Breast epithelium (tissue), 4 donors: ENCODE measurements around the gene BABAM2. TPM values are rescaled to one million over a fixed set of nuclear protein-coding genes. Genes with fewer than 3 reads are reported as not detected.

Experiments
- DNase-seq, 2 donors: peaks; one replicate each; pipeline ENCODE4 v3.0.0-alpha.2; 2019; ENCODE audit warnings: low spot score in 2 of 2
- H3K27ac ChIP-seq, 2 donors: fragments of 200-600 bp; sonication (generic) in 1 of 2; one replicate each; pipeline ENCODE4 v1.5.1; 2016 to 2019; ENCODE audit warnings: mild to moderate bottlenecking in 1 of 2
- H3K27me3 ChIP-seq, 2 donors: fragments of 200-600 bp; sonication (generic) in 1 of 2; one replicate each; pipeline versions ENCODE4 v1.5.1 to v1.6.0; 2017 to 2019; ENCODE audit warnings: control low read depth in 1 of 2, mild to moderate bottlenecking in 1 of 2
- H3K36me3 ChIP-seq: fragments of 200-600 bp; one replicate; pipeline ENCODE4 v1.5.1; 2019
- H3K4me1 ChIP-seq, 2 donors: fragments of 200-600 bp; sonication (generic); one replicate each; pipeline ENCODE4 v1.5.1; 2016 to 2019; ENCODE audit warnings: control low read depth in 1 of 2
- H3K4me3 ChIP-seq, 3 donors: fragments of 200-600 bp; sonication (generic); 1 replicate in 2 of 3; 2 replicates in 1 of 3; pipeline ENCODE4 v1.5.1; 2016 to 2019; ENCODE audit warnings: mild to moderate bottlenecking in 3 of 3, moderate library complexity in 2 of 3
- H3K9me3 ChIP-seq, 2 donors: fragments of 200-600 bp; sonication (generic) in 1 of 2; one replicate each; pipeline ENCODE4 v1.5.1; 2016 to 2019; ENCODE audit warnings: control low read depth in 1 of 2
- POLR2A ChIP-seq: fragments of 450-650 bp; IDR thresholded peaks from one replicate; pipeline ENCODE4 v1.6.1; 2016; ENCODE audit warnings: antibody characterized with exemption, mild to moderate bottlenecking, moderate library complexity
- POLR2AphosphoS5 ChIP-seq, 3 donors: sonication (generic); formaldehyde crosslinking; IDR thresholded peaks; one replicate each; pipeline ENCODE4 v1.6.1; 2017; ENCODE audit warnings: antibody characterized with exemption in 3 of 3
- intact Hi-C: fragments of 100-400 bp; cut with DNase I; formaldehyde crosslinking; loops from one replicate; pipeline ENCODE4 v1.15.1; 2023; ENCODE audit warnings: low total_unique reads
- total RNA-seq, 3 donors: library from RNA; depleted of rRNA; stranded (reverse); fragments of >200 nt; gene quantifications; one replicate each; pipeline ENCODE4 v1.1.0, GENCODE V29; 2016
- TF ChIP-seq, protein P1 (sequence below), 3 donors: fragments of 450-650 bp; IDR thresholded peaks; one replicate each; pipeline ENCODE4 v1.5.1; 2016 to 2017; ENCODE audit warnings: antibody characterized with exemption in 3 of 3, mild to moderate bottlenecking in 3 of 3, moderate library complexity in 3 of 3

BABAM2 gene
- total RNA-seq, 3 donors from 2014 or later: 34.7 to 46.2 (median 37.4) TPM

GRCh38 chr2:28347193-28347592 lies 456.7 kb downstream of the BABAM2 start:
- intact Hi-C loops: no loop called here
- H3K9me3 ChIP-seq: no peaks in the 10 kb centered on the region
- H3K36me3 ChIP-seq: no peaks in the 10 kb centered on the region
- no peaks in the 10 kb centered on the region for H3K4me1 ChIP-seq
- TF ChIP-seq, protein P1, sequence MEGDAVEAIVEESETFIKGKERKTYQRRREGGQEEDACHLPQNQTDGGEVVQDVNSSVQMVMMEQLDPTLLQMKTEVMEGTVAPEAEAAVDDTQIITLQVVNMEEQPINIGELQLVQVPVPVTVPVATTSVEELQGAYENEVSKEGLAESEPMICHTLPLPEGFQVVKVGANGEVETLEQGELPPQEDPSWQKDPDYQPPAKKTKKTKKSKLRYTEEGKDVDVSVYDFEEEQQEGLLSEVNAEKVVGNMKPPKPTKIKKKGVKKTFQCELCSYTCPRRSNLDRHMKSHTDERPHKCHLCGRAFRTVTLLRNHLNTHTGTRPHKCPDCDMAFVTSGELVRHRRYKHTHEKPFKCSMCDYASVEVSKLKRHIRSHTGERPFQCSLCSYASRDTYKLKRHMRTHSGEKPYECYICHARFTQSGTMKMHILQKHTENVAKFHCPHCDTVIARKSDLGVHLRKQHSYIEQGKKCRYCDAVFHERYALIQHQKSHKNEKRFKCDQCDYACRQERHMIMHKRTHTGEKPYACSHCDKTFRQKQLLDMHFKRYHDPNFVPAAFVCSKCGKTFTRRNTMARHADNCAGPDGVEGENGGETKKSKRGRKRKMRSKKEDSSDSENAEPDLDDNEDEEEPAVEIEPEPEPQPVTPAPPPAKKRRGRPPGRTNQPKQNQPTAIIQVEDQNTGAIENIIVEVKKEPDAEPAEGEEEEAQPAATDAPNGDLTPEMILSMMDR (IDR thresholded peaks at IDR 0.05): no peak
- TF ChIP-seq POLR2A: no peak
- TF ChIP-seq POLR2AphosphoS5 (IDR thresholded peaks at IDR 0.05): no peak
- DNase-seq: no peak
- H3K27ac ChIP-seq: no peak overlapping the region
- no peaks in the 10 kb centered on the region for H3K27me3 ChIP-seq
- no peak overlapping the region for H3K4me3 ChIP-seq

- Histone ChIP-seq H3K36me3 (no peaks in the 10 kb centered on the region), H3K4me1 (no peaks in the 10 kb centered on the region), H3K27ac (no peak overlapping the region), H3K9me3 (no peaks in the 10 kb centered on the region), H3K4me3 (no peak overlapping the region), H3K27me3 (no peaks in the 10 kb centered on the region)
- DNase-seq: no peak
- intact Hi-C loops: no loop called here
- TF ChIP-seq, protein P1 (IDR thresholded peaks at IDR 0.05): no peak
- TF ChIP-seq POLR2A (no peak), POLR2AphosphoS5 (IDR thresholded peaks at IDR 0.05) (no peak)
Observed at GRCh38 chr2:28347596-28347995, 457.1 kb downstream of the BABAM2 start.

DNA sequence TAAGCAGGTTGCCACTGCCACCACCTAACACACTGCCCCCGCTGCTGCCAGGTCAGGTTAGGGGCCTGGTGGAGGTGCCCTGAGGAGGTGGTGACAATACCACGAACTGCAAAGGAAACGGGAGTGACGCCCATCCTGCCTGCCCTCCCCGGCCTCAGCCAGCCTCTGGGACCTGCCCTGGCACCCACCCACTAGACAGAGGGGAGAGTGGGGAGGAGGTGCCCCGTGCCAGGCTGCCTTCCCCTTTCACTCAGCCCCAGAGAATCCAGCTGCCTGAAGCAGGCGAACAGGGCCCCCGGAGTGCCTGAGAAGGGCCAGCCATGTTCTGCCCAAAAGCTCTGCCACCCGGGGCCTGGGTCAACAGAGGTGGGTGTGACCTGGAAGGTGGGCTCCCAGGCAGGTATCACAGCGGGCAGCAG lies 457.6 kb downstream of the BABAM2 start:
- no peaks in the 10 kb centered on the region for H3K4me1 ChIP-seq
- DNase-seq: no peak
- TF ChIP-seq, protein P1 (IDR thresholded peaks at IDR 0.05): no peak
- TF ChIP-seq POLR2AphosphoS5 (IDR thresholded peaks at IDR 0.05): no peak
- no peak for TF ChIP-seq POLR2A
- H3K27me3 ChIP-seq: no peaks in the 10 kb centered on the region
- no peak overlapping the region for H3K4me3 ChIP-seq
- no peaks in the 10 kb centered on the region for H3K36me3 ChIP-seq
- no peak overlapping the region for H3K27ac ChIP-seq
- intact Hi-C loops: no loop called here
- no peaks in the 10 kb centered on the region for H3K9me3 ChIP-seq

GRCh38 chr2:28348921-28349320 lies 458.4 kb downstream of the BABAM2 start:
- intact Hi-C loops: no loop called here
- Histone ChIP-seq H3K36me3 (no peaks in the 10 kb centered on the region), H3K4me3 (no peak overlapping the region), H3K27ac (no peak overlapping the region), H3K9me3 (no peaks in the 10 kb centered on the region), H3K27me3 (no peaks in the 10 kb centered on the region), H3K4me1 (no peaks in the 10 kb centered on the region)
- TF ChIP-seq POLR2A (no peak), POLR2AphosphoS5 (IDR thresholded peaks at IDR 0.05) (no peak)
- TF ChIP-seq, protein P1 (IDR thresholded peaks at IDR 0.05): no peak
- no peak for DNase-seq

GRCh38 chr2:28349546-28350165 lies 459.1 kb downstream of the BABAM2 start:
- Histone ChIP-seq H3K4me1 (no peaks in the 10 kb centered on the region), H3K4me3 (no peak overlapping the region), H3K27me3 (no peaks in the 10 kb centered on the region), H3K36me3 (no peaks in the 10 kb centered on the region), H3K9me3 (no peaks in the 10 kb centered on the region), H3K27ac (no peak overlapping the region)
- TF ChIP-seq POLR2AphosphoS5 (IDR thresholded peaks at IDR 0.05) (no peak), POLR2A (no peak)
- TF ChIP-seq, protein P1 (IDR thresholded peaks at IDR 0.05): no peak
- no peak for DNase-seq
- intact Hi-C loops: no loop called here
